Measurements from ENCODE around the gene VWA7.

The VWA7 gene

GRCh38 chr6:31727717-31728671 is 49.1 kb downstream of the VWA7 start:
- TF ChIP-seq CTCF (conservative IDR thresholded peaks at IDR 0.05) (no peak), ZFX (IDR thresholded peaks at IDR 0.05) (no peak)
- H3K27ac ChIP-seq = no peak overlapping the region; the same call in 1 of the 2 replicates

GRCh38 chr6:31727034-31727716 is 50.0 kb downstream of the VWA7 start:
- TF ChIP-seq CTCF (conservative IDR thresholded peaks at IDR 0.05) = no peak
- TF ChIP-seq ZFX (IDR thresholded peaks at IDR 0.05) = no peak
- H3K27ac ChIP-seq = no peak overlapping the region

- no peak overlapping the region for H3K27ac ChIP-seq
- TF ChIP-seq ZFX (IDR thresholded peaks at IDR 0.05) (no peak), CTCF (conservative IDR thresholded peaks at IDR 0.05) (no peak)
Observed at GRCh38 chr6:31725502-31726350, 51.4 kb downstream of the VWA7 start.

- no peak overlapping the region for H3K27ac ChIP-seq
- TF ChIP-seq ZFX (IDR thresholded peaks at IDR 0.05) (no peak), CTCF (conservative IDR thresholded peaks at IDR 0.05) (no peak)
Observed at GRCh38 chr6:31723980-31724691, 53.0 kb downstream of the VWA7 start.

- no peak within 1 kb of the TSS for H3K27ac ChIP-seq
- no peak for TF ChIP-seq ZFX (IDR thresholded peaks at IDR 0.05)
- TF ChIP-seq CTCF (conservative IDR thresholded peaks at IDR 0.05) = no peak
Observed at GRCh38 chr6:31723245-31723979, 53.7 kb downstream of the VWA7 start, which contains the start of gene MPIG6B. Gene MPIG6B, plus strand, starts transcription at chr6:31723373. Its CDS starts 11 bp downstream, at chr6:31723384.

- TF ChIP-seq CTCF (conservative IDR thresholded peaks at IDR 0.05) (no peak), ZFX (IDR thresholded peaks at IDR 0.05) (no peak)
- no peak overlapping the region for H3K27ac ChIP-seq
Observed at GRCh38 chr6:31722173-31722572, 55.0 kb downstream of the VWA7 start.
